ENCODE results near the gene SEC61A2. TPM values are rescaled to one million over a fixed set of nuclear protein-coding genes. Genes with fewer than 3 reads are reported as not detected.

The SEC61A2 gene
- total and polyA plus RNA-seq, 2 of the 8 experiments (the other 6 are each of a cell fraction or from before 2014, with no cell fraction given): 18.2 to 19.2 TPM

DNA sequence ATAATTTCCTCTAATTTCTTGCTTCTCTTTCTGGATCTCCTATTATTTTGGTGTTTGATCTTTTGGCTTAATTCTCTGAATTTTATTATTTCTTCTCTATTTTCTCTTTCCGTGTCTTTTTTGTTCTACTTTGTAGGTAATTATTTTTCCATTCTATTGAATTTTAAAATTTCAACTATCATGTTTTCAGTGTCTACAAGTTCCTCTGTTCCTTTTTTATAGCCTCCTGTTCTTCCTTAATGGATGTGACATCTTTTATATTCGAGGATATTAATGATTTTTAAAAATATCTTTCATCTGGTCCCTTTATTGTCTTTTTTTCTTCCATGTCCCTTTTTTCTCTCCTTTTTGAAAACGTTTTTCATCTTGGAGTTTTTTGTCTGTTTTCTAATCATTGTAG is 77.6 kb downstream of the SEC61A2 start:
- H3K23ac ChIP-seq (ENCODE audit: insufficient read length): no peak overlapping the region
- peaks cover 8% of the 10 kb centered on the region for H3K79me1 ChIP-seq (ENCODE audit: low read depth, low read length)
- H2BK15ac ChIP-seq (ENCODE audit: low read length): no peak overlapping the region
- H3K14ac ChIP-seq (ENCODE audit: insufficient read length): no peak overlapping the region
- H2AFZ ChIP-seq (ENCODE audit: low read length): no peak overlapping the region
- WGBS, 2 experiments (ENCODE audit: extremely low coverage in 1 of 2, insufficient coverage in 1 of 2, insufficient read length in 1 of 2, insufficient replicate concordance in 2 of 2, low coverage in 1 of 2, low lambda C conversion rate in 2 of 2, missing lambda C conversion rate in 1 of 2): 74% methylated on average over 3 of the region's 3 CpGs; no CpG with 5 or more reads in 1 of the 2 experiments
- no peak overlapping the region for H2BK120ac ChIP-seq (replicated peaks; ENCODE audit: low read depth, low read length)
- H4K8ac ChIP-seq (ENCODE audit: extremely low read depth, insufficient read depth, low read length): no peak overlapping the region
- H3K4me3 ChIP-seq (ENCODE audit: extremely low read depth in 1 of 4, insufficient read depth in 2 of 4, low read depth in 3 of 4, low read length in 4 of 4): no peak overlapping the region
- POLR2A ChIA-PET (ENCODE audit: partially characterized antibody): no interaction called here
- H3K9ac ChIP-seq (replicated peaks in 1 of 4; ENCODE audit: extremely low read depth in 1 of 4, low read depth in 3 of 4, low read length in 3 of 4): no peak overlapping the region
- H2BK5ac ChIP-seq (ENCODE audit: low read depth, low read length): no peak overlapping the region
- H3K4me2 ChIP-seq (ENCODE audit: insufficient read depth in 1 of 2, low read depth in 2 of 2, low read length in 2 of 2): no peak overlapping the region
- H4K91ac ChIP-seq (replicated peaks; ENCODE audit: insufficient read length, low read length): no peak overlapping the region
- no peak overlapping the region for H2BK12ac ChIP-seq (ENCODE audit: low read depth, low read length)
- H3K4ac ChIP-seq (replicated peaks; ENCODE audit: insufficient read length, low read depth, low read length): no peak overlapping the region
- H3K27ac ChIP-seq (ENCODE audit: low read depth, low read length): no peak overlapping the region
- no peak overlapping the region for H3K18ac ChIP-seq (ENCODE audit: extremely low read depth, low read length)
- H3K27me3 ChIP-seq (replicated peaks in 1 of 4; ENCODE audit: control insufficient read depth in 3 of 4, extremely low read depth in 1 of 4, insufficient read depth in 3 of 4, low read length in 3 of 4): no peaks in the 10 kb centered on the region
- FAIRE-seq (no peak), DNase-seq (ENCODE audit: low read depth in 1 of 2, low spot score in 2 of 2) (no peak)
- H3K23me2 ChIP-seq (ENCODE audit: low read depth, low read length): no peaks in the 10 kb centered on the region
- H3K4me1 ChIP-seq (replicated peaks in 1 of 4; ENCODE audit: control insufficient read depth in 3 of 4, insufficient read depth in 4 of 4, low read length in 3 of 4): no peaks in the 10 kb centered on the region
- H2BK20ac ChIP-seq (ENCODE audit: low read length): no peak overlapping the region
- H3K36me3 ChIP-seq (ENCODE audit: control insufficient read depth in 2 of 4, insufficient read depth in 4 of 4, low read length in 3 of 4): peaks cover 8 to 58% (median 40%) of the 10 kb centered on the region in 4 experiments; a peak in 7 of 8 replicates
- no peak overlapping the region for H2AK5ac ChIP-seq (ENCODE audit: low read depth, low read length)
- H4K20me1 ChIP-seq (replicated peaks in 1 of 2; ENCODE audit: control insufficient read depth in 1 of 2, insufficient read depth in 2 of 2, low read length in 2 of 2): peaks cover 8 to 11% of the 10 kb centered on the region in 2 experiments
- H3K56ac ChIP-seq (replicated peaks; ENCODE audit: insufficient read length, low read depth, low read length): no peak overlapping the region
- no peak overlapping the region for H4K5ac ChIP-seq (ENCODE audit: insufficient read length, low read depth, low read length)
- CTCF ChIA-PET (ENCODE audit: partially characterized antibody): no interaction called here
- H3K9me3 ChIP-seq (ENCODE audit: insufficient read depth in 2 of 2, low read depth in 1 of 2, low read length in 1 of 2): 0 out of 4 replicates have a peak, but pooled peaks cover 0 to 2% of the 10 kb centered on the region in 2 experiments
- peaks cover 0 to 66% of the 10 kb centered on the region in 2 experiments; a peak in 3 of 4 replicates for H3K79me2 ChIP-seq (ENCODE audit: control insufficient read depth in 1 of 2, insufficient read depth in 2 of 2, low read length in 2 of 2)
- no peak for TF ChIP-seq POU5F1 (IDR thresholded peaks at IDR 0.05; ENCODE audit: low read depth, low read length)
- TF ChIP-seq MAFK (IDR thresholded peaks at IDR 0.05; ENCODE audit: low read depth, low read length): no peak
- no peak for TF ChIP-seq CHD2 (IDR thresholded peaks at IDR 0.05; ENCODE audit: low read length)
- no peak for TF ChIP-seq SP1 (IDR thresholded peaks at IDR 0.05; ENCODE audit: low read depth, low read length)
- TF ChIP-seq KDM4A (IDR thresholded peaks at IDR 0.05; ENCODE audit: low read depth, low read length, severe bottlenecking): no peak
- TF ChIP-seq PHF8 (conservative IDR thresholded peaks at IDR 0.05; ENCODE audit: low read depth, low read length): no peak
- TF ChIP-seq KDM5A (IDR thresholded peaks at IDR 0.05; ENCODE audit: low read length): no peak
- no peak for TF ChIP-seq RNF2 (IDR thresholded peaks at IDR 0.05; ENCODE audit: borderline replicate concordance, low read depth, low read length, missing control alignments, poor library complexity, severe bottlenecking)
- no peak for TF ChIP-seq EGR1 (IDR thresholded peaks at IDR 0.05; ENCODE audit: borderline replicate concordance, low read depth, low read length)
- no peak for TF ChIP-seq POLR2A (IDR thresholded peaks at IDR 0.05; ENCODE audit: control extremely low read depth in 1 of 2, low read depth in 2 of 2, low read length in 2 of 2)
- no peak for TF ChIP-seq EP300 (IDR thresholded peaks at IDR 0.05; ENCODE audit: borderline replicate concordance in 1 of 2, low read depth in 2 of 2, low read length in 2 of 2)
- TF ChIP-seq SRF (IDR thresholded peaks at IDR 0.05; ENCODE audit: low read depth, low read length): no peak
- no peak for TF ChIP-seq TAF1 (IDR thresholded peaks at IDR 0.05; ENCODE audit: low read depth, low read length)
- no peak for TF ChIP-seq RXRA (IDR thresholded peaks at IDR 0.05; ENCODE audit: insufficient read depth, low read depth, low read length)

All from H1 (cell line).